ENCODE results near the gene PDE12. TPM values are rescaled to one million over a fixed set of nuclear protein-coding genes. Genes with fewer than 3 reads are reported as not detected.
"Not testable (repeated sequence)": the region's sequence is repeated elsewhere in the genome, so short reads cannot be mapped to it uniquely, and the experiment has no call there.

The PDE12 gene
- total RNA-seq, 1 donor from 2014 or later: 27.3 TPM

DNA sequence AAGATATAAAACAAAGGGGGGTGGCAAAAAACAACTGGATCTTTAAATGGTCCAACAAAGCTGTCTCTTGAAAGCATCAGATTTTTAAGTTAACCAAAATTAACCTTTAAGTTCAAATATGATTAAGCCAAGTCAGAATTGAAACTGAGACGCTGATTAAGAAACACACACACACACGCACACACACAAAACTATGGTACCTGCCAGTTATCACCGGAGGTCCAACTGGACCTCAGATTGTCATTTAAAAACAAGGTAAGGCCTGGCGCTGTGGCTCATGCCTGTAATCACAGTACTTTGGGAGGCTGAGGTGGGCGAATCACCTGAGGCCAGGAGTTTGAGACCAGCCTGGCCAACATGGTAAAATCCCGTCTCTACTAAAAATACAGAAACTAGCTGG lies 30.7 kb downstream of the PDE12 start:
- no peak for DNase-seq (ENCODE audit: low read depth)

DNA sequence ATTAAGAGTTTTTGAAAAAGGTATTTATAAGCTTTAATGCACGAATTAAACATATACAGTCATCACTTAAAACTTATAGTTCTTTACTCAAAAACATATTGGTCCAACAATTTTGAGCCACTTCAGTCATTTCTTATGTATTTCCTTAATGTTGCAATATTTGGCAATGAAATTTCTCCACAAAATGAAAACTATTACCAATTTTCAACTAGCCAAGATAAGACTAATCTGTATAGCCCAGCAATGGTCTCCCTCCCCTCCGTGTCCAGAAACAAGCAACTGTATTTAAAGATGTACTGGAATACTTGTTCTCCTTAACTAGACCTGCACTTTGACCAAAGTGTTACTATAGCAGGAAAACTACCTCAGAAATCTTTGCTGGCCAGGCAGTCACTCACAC lies 31.8 kb downstream of the PDE12 start:
- no peak for DNase-seq (ENCODE audit: low read depth)

DNA sequence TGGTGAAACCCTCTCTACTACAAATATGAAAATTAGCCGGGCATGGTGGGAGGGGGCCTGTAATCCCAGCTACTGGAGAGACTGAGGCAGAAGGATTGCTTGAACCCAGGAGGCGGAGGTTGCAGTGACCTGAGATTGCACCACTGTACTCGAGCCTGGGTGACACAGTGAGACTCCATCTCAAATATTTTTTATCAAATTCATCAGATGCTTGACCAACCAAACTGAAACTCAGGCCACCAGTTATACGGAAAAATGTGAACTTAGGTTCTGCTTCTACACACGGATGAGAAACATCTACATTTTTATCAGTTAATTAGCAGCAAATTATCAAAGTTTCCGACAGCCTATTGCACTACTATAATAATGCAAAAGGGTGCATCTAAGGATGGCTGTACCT lies 36.2 kb downstream of the PDE12 start:
- DNase-seq (ENCODE audit: low read depth): no peak

GRCh38 chr3:57594144-57594543 lies 38.1 kb downstream of the PDE12 start:
- no peak for DNase-seq (ENCODE audit: low read depth)

- no peak for DNase-seq (ENCODE audit: low read depth)
Measured at GRCh38 chr3:57594576-57594975, 38.5 kb downstream of the PDE12 start.

GRCh38 chr3:57596495-57597126 lies 40.5 kb downstream of the PDE12 start:
- peak; percentile 89 for DNase-seq (ENCODE audit: low read depth)

DNA sequence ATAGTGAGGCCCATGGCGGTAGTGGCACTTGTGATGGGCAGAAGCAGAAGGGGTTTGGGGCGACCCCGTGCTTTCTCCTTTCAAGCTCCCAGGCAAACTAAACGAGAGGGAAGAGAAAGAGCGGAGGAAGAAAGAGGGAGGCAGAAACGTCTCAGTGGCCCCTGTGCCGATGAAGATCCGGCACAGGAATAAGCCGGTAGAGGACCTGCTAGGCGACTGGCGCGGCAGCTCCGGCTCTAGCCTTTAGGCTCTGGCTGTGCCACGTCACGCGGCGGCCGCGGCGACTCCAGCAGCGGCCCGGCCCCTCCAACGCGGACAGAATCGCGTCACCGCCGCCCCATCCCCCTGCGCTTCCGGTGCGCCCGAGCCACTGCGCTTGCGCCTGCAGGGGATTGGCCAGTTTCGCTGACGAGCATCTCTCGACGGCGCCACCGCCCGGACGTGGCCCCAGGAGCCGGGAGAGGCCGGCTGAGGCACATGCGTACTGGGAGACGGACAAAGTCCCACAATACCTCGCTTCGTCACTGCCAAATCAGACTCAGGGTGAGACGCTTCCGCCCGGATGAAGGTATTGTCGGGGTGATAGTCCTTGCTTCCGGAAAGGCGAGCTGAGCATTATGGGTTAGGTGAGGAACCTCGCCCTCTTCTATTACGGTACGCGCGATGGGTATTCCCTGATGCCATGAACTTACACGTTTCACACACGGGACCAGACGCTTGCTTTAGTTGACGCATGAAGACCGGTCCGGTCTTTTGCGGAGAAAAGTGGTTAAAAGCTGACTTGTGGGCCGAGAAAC lies 41.3 kb downstream of the PDE12 start, which contains the start of gene ARF4:
ARF4 (minus strand) TSS at position 218 of the 797 bp plus-strand sequence; CDS start at position 14, 204 bp downstream.
- peak; percentile 99 for DNase-seq (ENCODE audit: low read depth)

DNA sequence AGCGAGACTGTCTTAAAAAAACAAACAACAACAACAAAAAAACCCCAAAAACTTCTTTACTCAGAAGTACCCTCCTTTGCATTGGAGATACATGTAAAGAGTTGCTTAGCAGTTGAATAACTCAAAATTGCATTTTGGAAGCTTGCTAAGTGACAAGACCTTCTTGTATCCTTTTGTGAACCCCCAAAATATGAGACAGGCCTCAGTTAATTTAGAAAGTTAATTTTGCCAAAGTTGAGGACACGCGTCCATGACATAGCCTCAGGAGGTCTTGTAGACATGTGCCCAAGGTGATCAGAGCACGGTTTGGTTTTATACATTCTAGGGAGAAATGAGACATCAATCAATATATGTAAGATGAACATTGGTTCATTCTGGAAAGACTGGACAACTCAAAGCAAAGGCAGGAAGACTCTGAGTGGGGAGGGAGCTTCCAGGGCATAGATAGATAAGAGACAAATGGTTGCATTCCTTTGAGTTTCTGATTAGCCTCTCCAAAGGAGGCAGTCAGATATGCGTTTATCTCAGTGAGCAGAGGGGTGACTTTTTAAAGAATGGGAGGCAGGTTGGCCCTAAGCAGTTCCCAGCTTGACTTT lies 42.8 kb downstream of the PDE12 start:
- no peak for DNase-seq (ENCODE audit: low read depth)

DNA sequence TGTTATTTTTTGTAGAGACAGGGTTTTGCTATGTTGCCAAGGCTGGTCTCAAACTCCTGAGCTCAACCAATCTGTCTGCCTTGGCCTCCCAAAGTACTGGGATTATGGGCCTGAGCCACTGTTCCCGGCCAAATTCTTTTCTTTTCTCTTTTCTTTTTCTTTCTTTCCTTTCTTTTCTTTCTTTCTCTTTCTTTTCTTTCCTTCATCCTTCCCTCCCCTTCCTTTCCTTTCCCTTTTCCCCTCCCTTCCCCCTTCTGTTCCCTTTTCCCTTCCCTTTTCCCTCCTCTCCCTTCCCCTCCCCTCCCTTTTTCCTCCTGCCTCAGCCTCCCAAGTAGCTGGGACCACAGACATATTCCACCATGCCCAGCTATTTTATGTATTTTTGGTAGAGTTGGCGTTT lies 44.1 kb downstream of the PDE12 start:
- DNase-seq (ENCODE audit: low read depth): no peak

DNA sequence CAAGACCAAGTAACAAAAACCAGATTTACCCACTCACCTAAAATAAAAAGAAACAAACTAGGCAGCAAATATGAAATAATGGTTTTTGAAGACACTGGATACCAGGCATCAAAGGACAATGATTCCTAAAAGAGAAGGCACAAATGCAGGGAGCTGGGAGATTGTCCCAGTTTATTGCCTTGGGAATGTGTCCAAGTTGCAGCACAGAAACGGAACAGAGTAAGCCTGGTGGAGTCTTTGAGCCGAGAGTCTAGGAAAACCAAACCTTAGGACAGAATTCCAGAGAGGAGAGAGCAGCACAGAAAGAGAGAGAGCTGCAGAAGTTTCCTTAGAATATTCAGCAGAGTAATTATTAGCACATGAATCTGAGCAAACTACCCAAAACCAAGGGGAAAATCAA lies 48.9 kb downstream of the PDE12 start:
- no peak for DNase-seq (ENCODE audit: low read depth)

DNA sequence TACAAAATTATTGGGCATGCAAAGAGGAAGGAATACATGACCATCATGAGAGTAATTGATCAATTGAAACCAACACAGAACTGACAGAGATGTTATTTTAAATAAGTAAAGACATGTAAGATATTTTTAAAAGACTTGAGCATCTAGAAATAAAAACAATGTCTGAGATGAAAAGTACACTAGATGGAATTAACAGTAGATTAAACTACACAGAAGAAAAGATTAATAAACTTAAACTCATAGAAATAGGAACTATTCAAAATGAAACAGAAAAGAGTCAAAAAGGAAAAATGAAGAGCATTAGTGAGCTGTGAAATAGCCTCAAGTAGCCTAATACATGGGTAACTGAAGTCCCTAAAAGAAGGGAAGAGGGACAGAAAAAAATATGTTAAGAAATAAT lies 49.6 kb downstream of the PDE12 start:
- DNase-seq (ENCODE audit: low read depth): no peak

DNA sequence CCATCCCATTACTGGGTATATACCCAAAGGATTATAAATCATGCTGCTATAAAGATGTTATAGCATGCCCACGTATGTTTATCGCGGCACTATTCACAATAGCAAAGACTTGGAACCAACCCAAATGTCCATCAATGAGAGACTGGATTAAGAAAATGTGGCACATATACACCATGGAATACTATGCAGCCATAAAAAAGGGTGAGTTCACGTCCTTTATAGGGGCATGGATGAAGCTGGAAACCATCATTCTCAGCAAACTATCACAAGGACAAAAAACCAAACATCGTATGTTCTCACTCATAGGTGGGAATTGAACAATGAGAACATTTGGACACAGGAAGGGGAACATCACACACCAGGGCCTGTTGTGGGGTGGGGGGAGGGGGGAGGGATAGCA lies 55.8 kb downstream of the PDE12 start:
- not testable (repeated sequence) for DNase-seq (ENCODE audit: low read depth)

DNA sequence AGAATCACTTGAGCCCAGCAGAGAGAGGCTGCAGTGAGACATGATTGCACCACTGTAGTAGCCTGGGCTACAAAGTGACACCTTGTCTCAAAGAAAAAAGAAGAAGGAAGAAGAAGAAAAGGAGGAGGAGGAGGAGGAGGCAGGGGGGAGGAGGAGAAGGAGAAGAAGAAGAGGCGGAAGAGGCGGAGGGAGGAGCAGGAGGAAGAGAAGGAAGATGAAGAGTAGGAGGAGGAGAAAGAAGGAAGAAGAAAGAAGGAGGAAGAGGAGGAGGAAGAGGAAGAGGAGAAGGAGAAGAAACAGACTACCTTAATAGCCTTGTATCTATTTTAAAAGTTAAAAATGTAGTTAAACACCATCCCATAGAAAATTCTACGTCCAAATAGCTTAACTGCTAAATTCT lies 60.2 kb downstream of the PDE12 start:
- no peak for DNase-seq (ENCODE audit: low read depth)

Other genes starting within 250 kb of the PDE12 start
- 0.17 and 0.25 TPM in 2 replicates for gene DNAH12, start 11.9 kb upstream of the PDE12 start, total RNA-seq
- gene ARF4, start 41.1 kb downstream of the PDE12 start, total RNA-seq: 244 and 291 TPM in 2 replicates
- 26.7 and 32.6 TPM in 2 replicates for gene DENND6A, start 136.8 kb downstream of the PDE12 start, total RNA-seq
- 61.5 and 130 TPM in 2 replicates for gene SLMAP, start 200.0 kb downstream of the PDE12 start, total RNA-seq